ENCODE measurements around the gene RGS16.
A peak's percentile ranks its signal among the peaks of the same experiment; 100 is the strongest.

The RGS16 gene

DNA sequence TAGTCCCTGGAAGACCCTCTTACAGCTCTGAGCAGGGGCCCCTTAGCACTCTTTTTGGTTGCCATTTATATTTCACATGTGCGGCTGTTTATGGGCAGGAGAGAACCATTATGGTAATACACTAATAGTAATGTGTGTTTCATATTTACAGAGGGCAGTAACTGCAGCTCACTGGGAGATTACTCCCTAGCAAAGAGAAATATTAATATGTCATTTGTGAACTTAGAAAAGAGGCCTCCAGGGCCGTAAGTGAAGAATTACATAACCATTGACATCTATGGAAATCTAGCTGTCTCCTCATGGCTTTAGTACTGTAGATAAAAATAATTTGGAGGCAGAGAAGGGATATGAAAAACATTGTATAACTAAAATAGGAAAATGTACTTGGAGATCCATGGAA is 23.4 kb upstream of the RGS16 start:
- ChIA-PET CTCF (interaction anchor here (0.6 to 1.1 kb wide), 2 partner anchors 27 to 149 kb away, joined by 6 to 7 read pairs; no protein-coding TSS in a partner anchor), POLR2A (interaction anchor here (0.5 to 1.5 kb wide), 2 partner anchors 13 to 546 kb away, joined by 3 read pairs; no protein-coding TSS in a partner anchor)
- Histone ChIP-seq H3K9me3 (ENCODE audit: control insufficient read depth, insufficient read depth, low read depth, low read length) (no peaks in the 10 kb centered on the region), H3K27ac (ENCODE audit: extremely low read depth, low read depth, low read length) (no peak overlapping the region), H3K4me3 (ENCODE audit: low read depth, low read length) (no peak overlapping the region), H3K36me3 (ENCODE audit: control insufficient read depth in 2 of 2, insufficient read depth in 1 of 2, low read length in 2 of 2) (no peaks in the 10 kb centered on the region), H3K4me1 (ENCODE audit: control insufficient read depth, insufficient read depth, low read length) (peaks cover 4% of the 10 kb centered on the region; the same call in 1 of the 2 replicates)
- TF ChIP-seq ZNF24 (tag by site-specific recombination; IDR thresholded peaks at IDR 0.05): no peak
- no peak for TF ChIP-seq ZNF701 (tag by site-specific recombination; IDR thresholded peaks at IDR 0.05)
- TF ChIP-seq, protein P1, sequence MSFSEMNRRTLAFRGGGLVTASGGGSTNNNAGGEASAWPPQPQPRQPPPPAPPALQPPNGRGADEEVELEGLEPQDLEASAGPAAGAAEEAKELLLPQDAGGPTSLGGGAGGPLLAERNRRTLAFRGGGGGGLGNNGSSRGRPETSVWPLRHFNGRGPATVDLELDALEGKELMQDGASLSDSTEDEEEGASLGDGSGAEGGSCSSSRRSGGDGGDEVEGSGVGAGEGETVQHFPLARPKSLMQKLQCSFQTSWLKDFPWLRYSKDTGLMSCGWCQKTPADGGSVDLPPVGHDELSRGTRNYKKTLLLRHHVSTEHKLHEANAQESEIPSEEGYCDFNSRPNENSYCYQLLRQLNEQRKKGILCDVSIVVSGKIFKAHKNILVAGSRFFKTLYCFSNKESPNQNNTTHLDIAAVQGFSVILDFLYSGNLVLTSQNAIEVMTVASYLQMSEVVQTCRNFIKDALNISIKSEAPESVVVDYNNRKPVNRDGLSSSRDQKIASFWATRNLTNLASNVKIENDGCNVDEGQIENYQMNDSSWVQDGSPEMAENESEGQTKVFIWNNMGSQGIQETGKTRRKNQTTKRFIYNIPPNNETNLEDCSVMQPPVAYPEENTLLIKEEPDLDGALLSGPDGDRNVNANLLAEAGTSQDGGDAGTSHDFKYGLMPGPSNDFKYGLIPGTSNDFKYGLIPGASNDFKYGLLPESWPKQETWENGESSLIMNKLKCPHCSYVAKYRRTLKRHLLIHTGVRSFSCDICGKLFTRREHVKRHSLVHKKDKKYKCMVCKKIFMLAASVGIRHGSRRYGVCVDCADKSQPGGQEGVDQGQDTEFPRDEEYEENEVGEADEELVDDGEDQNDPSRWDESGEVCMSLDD (tag by site-specific recombination; IDR thresholded peaks at IDR 0.05): no peak
- TF ChIP-seq ZNF366 (tag by site-specific recombination; conservative IDR thresholded peaks at IDR 0.05): no peak

DNA sequence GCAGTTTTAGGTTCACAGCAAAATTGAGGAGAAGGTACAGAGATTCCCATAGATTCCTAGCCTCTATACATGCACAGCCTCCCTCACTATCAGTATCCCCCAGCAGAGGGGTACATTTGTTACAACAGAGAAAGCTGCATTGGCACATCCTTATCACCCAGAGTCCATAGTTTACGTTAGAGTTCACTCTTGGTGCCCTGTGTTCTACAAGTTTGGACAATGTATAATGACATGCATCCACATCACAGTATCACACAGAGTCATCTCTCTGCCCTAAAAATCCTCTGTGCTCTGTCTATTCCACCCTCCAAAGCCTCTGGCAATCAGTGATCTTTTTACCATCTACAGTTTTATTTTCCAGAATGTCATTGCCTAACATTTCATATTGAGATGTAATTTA is 22.3 kb upstream of the RGS16 start:
- POLR2A ChIA-PET: interaction anchor here (1.5 kb wide), 1 partner anchor 12 kb away, joined by 3 read pairs; no protein-coding TSS in a partner anchor
- H3K4me1 ChIP-seq (ENCODE audit: control insufficient read depth, insufficient read depth, low read length): peaks cover 4% of the 10 kb centered on the region; the same call in 1 of the 2 replicates
- no peaks in the 10 kb centered on the region for H3K36me3 ChIP-seq (ENCODE audit: control insufficient read depth in 2 of 2, insufficient read depth in 1 of 2, low read length in 2 of 2)
- CTCF ChIA-PET: no interaction called here
- H3K9me3 ChIP-seq (ENCODE audit: control insufficient read depth, insufficient read depth, low read depth, low read length): no peaks in the 10 kb centered on the region
- no peak overlapping the region for H3K27ac ChIP-seq (ENCODE audit: extremely low read depth, low read depth, low read length)
- no peak overlapping the region for H3K4me3 ChIP-seq (ENCODE audit: low read depth, low read length)
- TF ChIP-seq PRDM6 (tag by site-specific recombination; IDR thresholded peaks at IDR 0.05) (no peak), ZNF768 (tag by site-specific recombination; IDR thresholded peaks at IDR 0.05) (0 out of 2 replicates have a peak, but pooled peaks have one; percentile 32)

GRCh38 chr1:182625719-182626504 is 21.7 kb upstream of the RGS16 start:
- H3K9me3 ChIP-seq (ENCODE audit: control insufficient read depth, insufficient read depth, low read depth, low read length): no peaks in the 10 kb centered on the region
- H3K4me3 ChIP-seq (ENCODE audit: low read depth, low read length): no peak overlapping the region
- no peak overlapping the region for H3K27ac ChIP-seq (ENCODE audit: extremely low read depth, low read depth, low read length)
- no peaks in the 10 kb centered on the region for H3K36me3 ChIP-seq (ENCODE audit: control insufficient read depth in 2 of 2, insufficient read depth in 1 of 2, low read length in 2 of 2)
- ChIA-PET CTCF (interaction anchor here (0.6 kb wide), 1 partner anchor 163 kb away, joined by 3 read pairs; no protein-coding TSS in a partner anchor), POLR2A (interaction anchor here (1.3 to 1.5 kb wide), 2 partner anchors 11 kb away, joined by 3 to 4 read pairs; no protein-coding TSS in a partner anchor)
- H3K4me1 ChIP-seq (ENCODE audit: control insufficient read depth, insufficient read depth, low read length): peaks cover 4% of the 10 kb centered on the region; the same call in 1 of the 2 replicates
- TF ChIP-seq ZNF394 (tag by site-specific recombination; IDR thresholded peaks at IDR 0.05; ENCODE audit: borderline replicate concordance) (no peak), ZNF148 (tag by site-specific recombination; IDR thresholded peaks at IDR 0.05; ENCODE audit: borderline replicate concordance) (no peak), BCL11A (tag by site-specific recombination; IDR thresholded peaks at IDR 0.05; ENCODE audit: low read depth) (no peak), ZBTB48 (tag by site-specific recombination; IDR thresholded peaks at IDR 0.05) (0 out of 2 replicates have a peak, but pooled peaks have one; percentile 17), YY2 (tag by site-specific recombination; IDR thresholded peaks at IDR 0.05) (no peak), ZNF146 (tag by site-specific recombination; IDR thresholded peaks at IDR 0.05) (no peak), SP7 (tag by site-specific recombination; IDR thresholded peaks at IDR 0.05) (peak; percentile 21; the same call in 1 of the 2 replicates), ZNF426 (tag by site-specific recombination; IDR thresholded peaks at IDR 0.05) (no peak), ZNF302 (tag by site-specific recombination; IDR thresholded peaks at IDR 0.05; ENCODE audit: low read depth) (no peak), ZNF501 (tag by site-specific recombination; IDR thresholded peaks at IDR 0.05) (no peak)
- TF ChIP-seq, protein P2, sequence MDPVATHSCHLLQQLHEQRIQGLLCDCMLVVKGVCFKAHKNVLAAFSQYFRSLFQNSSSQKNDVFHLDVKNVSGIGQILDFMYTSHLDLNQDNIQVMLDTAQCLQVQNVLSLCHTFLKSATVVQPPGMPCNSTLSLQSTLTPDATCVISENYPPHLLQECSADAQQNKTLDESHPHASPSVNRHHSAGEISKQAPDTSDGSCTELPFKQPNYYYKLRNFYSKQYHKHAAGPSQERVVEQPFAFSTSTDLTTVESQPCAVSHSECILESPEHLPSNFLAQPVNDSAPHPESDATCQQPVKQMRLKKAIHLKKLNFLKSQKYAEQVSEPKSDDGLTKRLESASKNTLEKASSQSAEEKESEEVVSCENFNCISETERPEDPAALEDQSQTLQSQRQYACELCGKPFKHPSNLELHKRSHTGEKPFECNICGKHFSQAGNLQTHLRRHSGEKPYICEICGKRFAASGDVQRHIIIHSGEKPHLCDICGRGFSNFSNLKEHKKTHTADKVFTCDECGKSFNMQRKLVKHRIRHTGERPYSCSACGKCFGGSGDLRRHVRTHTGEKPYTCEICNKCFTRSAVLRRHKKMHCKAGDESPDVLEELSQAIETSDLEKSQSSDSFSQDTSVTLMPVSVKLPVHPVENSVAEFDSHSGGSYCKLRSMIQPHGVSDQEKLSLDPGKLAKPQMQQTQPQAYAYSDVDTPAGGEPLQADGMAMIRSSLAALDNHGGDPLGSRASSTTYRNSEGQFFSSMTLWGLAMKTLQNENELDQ (tag by site-specific recombination; IDR thresholded peaks at IDR 0.05; ENCODE audit: low read depth): no peak
- TF ChIP-seq, protein P3, sequence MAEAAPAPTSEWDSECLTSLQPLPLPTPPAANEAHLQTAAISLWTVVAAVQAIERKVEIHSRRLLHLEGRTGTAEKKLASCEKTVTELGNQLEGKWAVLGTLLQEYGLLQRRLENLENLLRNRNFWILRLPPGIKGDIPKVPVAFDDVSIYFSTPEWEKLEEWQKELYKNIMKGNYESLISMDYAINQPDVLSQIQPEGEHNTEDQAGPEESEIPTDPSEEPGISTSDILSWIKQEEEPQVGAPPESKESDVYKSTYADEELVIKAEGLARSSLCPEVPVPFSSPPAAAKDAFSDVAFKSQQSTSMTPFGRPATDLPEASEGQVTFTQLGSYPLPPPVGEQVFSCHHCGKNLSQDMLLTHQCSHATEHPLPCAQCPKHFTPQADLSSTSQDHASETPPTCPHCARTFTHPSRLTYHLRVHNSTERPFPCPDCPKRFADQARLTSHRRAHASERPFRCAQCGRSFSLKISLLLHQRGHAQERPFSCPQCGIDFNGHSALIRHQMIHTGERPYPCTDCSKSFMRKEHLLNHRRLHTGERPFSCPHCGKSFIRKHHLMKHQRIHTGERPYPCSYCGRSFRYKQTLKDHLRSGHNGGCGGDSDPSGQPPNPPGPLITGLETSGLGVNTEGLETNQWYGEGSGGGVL (tag by site-specific recombination; IDR thresholded peaks at IDR 0.05): no peak

Data from HEK293 (cell line).